ENCODE data around the gene ARHGAP26.
"Not testable (repeated sequence)": the region's sequence is repeated elsewhere in the genome, so short reads cannot be mapped to it uniquely, and the experiment has no call there.

The ARHGAP26 gene

GRCh38 chr5:142939884-142940283 is 169.7 kb downstream of the ARHGAP26 start:
- no peak for DNase-seq

DNA sequence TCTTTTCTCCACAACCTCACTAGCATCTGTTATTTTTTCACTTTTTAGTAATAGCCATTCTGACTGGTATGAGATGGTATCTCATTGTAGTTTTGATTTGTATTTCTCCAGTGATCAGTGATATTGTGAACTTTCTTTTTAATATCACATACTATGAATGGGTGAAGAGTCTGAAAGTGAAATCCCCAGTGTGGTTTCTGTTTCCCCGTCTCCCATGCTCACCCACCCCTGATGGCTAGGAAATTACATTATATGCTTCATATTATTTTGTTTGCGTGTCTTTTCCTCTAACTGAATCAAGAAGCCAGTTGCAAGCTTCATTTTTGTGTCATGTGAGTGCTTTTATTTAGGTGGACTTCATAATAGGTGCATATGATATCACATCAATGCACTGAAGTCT is 171.1 kb downstream of the ARHGAP26 start:
- no peak for DNase-seq

- no peak for DNase-seq
These were observed 172.7 kb downstream of the ARHGAP26 start for GRCh38 chr5:142942901-142943300.

DNA sequence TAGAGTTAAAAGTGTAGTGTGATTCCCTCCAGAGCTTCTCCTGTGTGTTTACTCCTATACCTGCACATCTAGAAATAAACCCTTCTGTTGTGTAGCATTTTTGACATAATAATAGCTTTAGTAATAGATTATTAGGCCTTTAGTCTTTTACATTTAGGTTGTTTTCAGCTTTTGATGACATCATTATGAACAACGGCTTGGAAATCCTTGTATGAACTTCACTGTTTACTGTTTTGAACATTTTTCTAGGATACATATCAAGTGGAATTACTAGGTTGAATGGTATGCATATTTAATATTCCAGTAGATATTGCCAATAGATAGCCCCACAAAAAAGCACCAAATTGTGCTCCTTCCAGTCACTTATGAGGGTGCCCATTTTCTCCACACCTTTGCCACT is 174.0 kb downstream of the ARHGAP26 start:
- no peak for DNase-seq

DNA sequence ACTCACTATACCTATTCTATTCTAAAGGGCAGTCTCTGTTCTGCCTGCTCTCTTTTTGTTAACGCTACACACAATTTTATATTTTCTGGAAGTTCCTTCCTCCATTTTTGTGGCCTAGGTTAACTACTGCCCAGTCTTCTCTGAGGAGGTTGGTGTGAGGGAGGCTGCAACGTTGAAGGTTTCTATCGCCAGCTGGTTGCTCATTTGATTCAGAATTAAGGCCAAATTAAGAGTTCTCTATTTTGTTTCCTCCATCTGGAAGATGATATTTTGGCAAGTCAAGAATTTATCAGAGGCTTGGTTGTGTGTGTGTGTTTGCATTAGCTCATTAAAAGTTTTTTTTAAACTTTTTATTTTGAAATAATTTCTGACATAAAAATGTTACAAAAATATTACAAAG is 175.1 kb downstream of the ARHGAP26 start:
- no peak for DNase-seq

DNA sequence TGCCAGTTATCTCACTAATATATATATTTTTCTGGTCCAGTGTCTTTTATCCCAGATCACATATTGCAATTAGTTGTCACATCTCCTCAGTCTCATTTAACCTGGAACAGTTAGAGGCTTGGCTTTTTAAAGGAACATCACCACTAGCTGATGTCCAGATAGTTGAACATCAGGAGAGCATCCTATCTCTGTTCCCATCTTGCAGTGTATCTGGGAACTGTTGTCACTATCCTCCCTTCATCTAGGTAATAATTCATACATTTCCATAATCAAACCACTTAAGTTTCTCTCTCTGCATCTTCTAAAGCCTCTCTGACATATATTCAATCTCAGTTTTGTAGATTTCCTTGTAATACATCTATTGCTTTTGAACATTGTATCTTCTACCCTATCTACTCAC is 175.7 kb downstream of the ARHGAP26 start:
- DNase-seq = no peak

GRCh38 chr5:142946547-142947426 is 176.6 kb downstream of the ARHGAP26 start:
- DNase-seq = no peak

- no peak for DNase-seq
These were observed 177.2 kb downstream of the ARHGAP26 start for GRCh38 chr5:142947427-142947709.

GRCh38 chr5:142952229-142952628 is 182.1 kb downstream of the ARHGAP26 start:
- DNase-seq = no peak

GRCh38 chr5:142952871-142953270 is 182.7 kb downstream of the ARHGAP26 start:
- DNase-seq = not testable (repeated sequence)

DNA sequence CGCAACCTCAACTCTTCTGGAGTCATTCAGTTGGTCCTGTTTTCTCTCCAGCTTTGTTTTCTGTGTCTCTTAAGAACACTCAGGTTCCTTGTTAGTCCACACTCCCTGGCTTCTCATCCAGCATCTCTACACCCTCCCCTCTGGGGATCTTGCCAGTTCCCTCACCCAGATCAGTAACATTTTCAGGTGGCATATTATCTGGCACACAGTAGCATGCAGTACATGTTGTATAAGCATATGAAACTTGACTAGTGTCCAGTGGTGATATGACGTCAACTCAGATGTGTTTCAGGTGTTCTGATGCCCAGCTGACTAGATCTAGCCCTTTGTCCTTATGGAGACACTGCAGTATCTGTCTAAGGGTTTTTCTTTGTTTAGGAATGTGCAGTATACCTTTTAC is 184.3 kb downstream of the ARHGAP26 start:
- DNase-seq = no peak

GRCh38 chr5:142955628-142956027 is 185.5 kb downstream of the ARHGAP26 start:
- no peak for DNase-seq

- no peak for DNase-seq
These were observed 187.4 kb downstream of the ARHGAP26 start for GRCh38 chr5:142957528-142957927.

- no peak for DNase-seq
These were observed 188.9 kb downstream of the ARHGAP26 start for GRCh38 chr5:142958944-142959682.

DNA sequence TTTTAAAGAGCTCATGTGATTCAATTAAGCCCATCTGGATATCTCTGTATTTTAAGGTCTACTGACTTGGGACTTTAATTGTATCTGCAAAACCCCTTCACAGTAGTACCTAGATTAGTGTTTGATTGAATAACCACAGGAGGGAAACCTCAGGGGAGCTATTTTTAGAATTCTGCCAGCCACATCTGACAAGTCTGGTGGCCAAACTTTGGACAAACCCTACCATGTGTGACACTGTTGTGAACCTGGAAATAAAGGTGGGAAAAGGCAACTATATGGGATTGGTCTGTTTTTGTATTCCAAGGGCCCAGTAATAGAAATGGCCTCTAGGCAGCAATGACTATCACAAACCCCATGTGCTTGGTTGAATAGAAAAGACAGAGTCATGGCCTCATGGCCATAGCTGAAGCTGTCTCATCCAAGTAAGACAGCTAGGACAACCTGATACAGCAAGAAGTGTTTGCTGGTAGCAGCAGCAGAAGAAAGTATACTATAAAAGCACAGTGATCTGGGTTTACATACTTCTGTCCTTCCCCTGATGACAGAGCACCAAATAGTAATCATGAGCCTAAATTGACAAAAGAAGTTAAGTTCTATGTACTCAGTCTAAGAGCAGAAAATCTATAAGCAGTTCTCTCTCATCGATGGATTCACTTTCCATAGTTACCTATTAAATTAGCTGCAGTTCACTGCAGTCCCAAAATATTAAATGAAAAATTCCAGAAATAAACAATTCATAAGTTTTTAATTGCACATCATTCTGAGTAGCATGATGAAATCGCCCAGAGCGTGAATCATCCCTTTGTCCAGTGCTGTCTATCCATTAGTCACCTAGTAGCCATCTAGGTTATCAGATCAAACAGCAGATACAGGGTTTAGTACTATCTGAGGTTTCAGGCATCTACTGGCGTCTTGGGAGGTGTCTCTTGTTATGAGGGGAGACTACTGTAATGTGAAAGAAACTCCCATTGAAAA is 189.8 kb downstream of the ARHGAP26 start:
- DNase-seq = no peak

GRCh38 chr5:142961440-142962173 is 191.4 kb downstream of the ARHGAP26 start:
- DNase-seq = no peak

GRCh38 chr5:142962174-142962533 is 192.0 kb downstream of the ARHGAP26 start:
- DNase-seq = no peak

GRCh38 chr5:142965258-142966120 is 195.3 kb downstream of the ARHGAP26 start:
- DNase-seq = not testable (repeated sequence)

DNA sequence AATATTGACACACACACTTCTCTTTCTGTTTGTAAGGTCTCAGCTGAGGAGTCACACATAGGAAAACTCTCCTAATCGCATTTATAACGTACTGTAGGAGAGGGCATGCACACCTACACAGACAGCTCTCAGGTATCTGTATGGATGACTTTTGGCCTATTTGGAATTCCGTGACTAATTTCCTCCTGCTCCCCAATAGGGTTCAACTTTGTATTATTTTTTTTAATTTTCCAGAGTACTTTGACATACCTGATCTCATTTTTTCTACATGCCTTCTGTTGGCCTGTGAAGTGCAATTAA is 195.9 kb downstream of the ARHGAP26 start:
- no peak for DNase-seq

DNA sequence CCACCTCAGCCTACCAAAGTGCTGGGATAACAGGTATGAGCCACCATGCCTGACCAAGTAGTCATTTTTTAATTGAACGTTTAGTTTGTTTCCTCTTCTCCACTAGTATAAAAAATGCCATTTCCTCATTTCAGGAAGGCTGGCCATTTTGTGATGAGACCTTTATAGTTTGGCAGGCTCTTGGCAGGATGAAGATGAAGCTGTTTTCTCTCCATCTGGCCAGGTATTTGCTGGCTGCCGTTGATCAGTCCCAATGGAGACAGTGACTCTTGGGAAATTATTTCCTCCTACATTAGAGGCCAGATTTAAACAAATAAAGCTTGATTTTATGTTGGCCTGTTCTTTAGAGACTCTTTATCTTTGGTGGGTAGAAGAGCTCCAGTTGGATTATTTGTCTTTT is 199.0 kb downstream of the ARHGAP26 start:
- no peak for DNase-seq

- no peak for DNase-seq
These were observed 199.7 kb downstream of the ARHGAP26 start for GRCh38 chr5:142969624-142970439.
